DOHH2 (cell line): ENCODE results near the gene IL22RA1.

ENCODE experiments used
- CTCF ChIP-seq: fragments of 200-600 bp; sonication (generic); IDR thresholded peaks from one replicate; pipeline ENCODE4 v1.5.1; 2014; ENCODE audit warnings: antibody characterized with exemption, mild to moderate bottlenecking, low read depth, low read length; ENCODE audit not compliant: poor library complexity, severe bottlenecking
- EZH2phosphoT487 ChIP-seq: fragments of 200-600 bp; sonication (generic); IDR thresholded peaks from 2 replicates; pipeline ENCODE4 v1.6.1; 2017; ENCODE audit warnings: borderline replicate concordance, mild to moderate bottlenecking, antibody characterized with exemption, low read length, moderate library complexity, mixed read lengths

- TF ChIP-seq CTCF = peak; percentile 26
- no peak for TF ChIP-seq EZH2phosphoT487
These were observed 9.9 kb upstream of the IL22RA1 start for GRCh38 chr1:24152631-24153494.
